A673 (cell line): Measurements from ENCODE around the gene HUS1B. TPM values are rescaled to one million over a fixed set of nuclear protein-coding genes. Genes with fewer than 3 reads are reported as not detected.
A peak's percentile ranks its signal among the peaks of the same experiment; 100 is the strongest.

ENCODE experiments used
- BruUV-seq: library from RNA; stranded (reverse); fragments of 400-500 nt; replicated peaks from 2 replicates; lab custom pipeline; 2021; lab: Mats Ljungman, UMichigan
- CTCF ChIA-PET: fragments of 300-600 bp; sonication (Branson Sonifier 250); formaldehyde crosslinking; loops from one replicate; lab custom pipeline; 2022; ENCODE audit warnings: antibody characterized with exemption; lab: Charles Lee
- POLR2A ChIA-PET: fragments of 300-600 bp; sonication (Branson Sonifier 250); formaldehyde crosslinking; loops from one replicate; lab custom pipeline; 2022; ENCODE audit warnings: antibody characterized with exemption; ENCODE audit not compliant: low non-redundant PET; lab: Charles Lee
- DNase-seq: peaks from one replicate; pipeline ENCODE4 v3.0.0-alpha.2; 2015; ENCODE audit warnings: low spot score
- H3K27ac ChIP-seq: fragments of 200-600 bp; sonication (generic); 2 replicates; pipeline ENCODE4 v1.5.1; 2016; ENCODE audit warnings: mixed run types, low read depth, mild to moderate bottlenecking, mixed read lengths, antibody characterized with exemption, low read length; ENCODE audit not compliant: poor library complexity, severe bottlenecking
- H3K27me3 ChIP-seq: fragments of 200-600 bp; sonication (generic); replicated peaks from 2 replicates; pipeline ENCODE4 v1.6.1; 2017; ENCODE audit warnings: mixed run types, low read depth, mild to moderate bottlenecking, mixed read lengths, antibody characterized with exemption, low read length; ENCODE audit not compliant: insufficient read depth, poor library complexity
- H3K36me3 ChIP-seq: fragments of 200-600 bp; sonication (generic); 2 replicates; pipeline ENCODE4 v1.6.1; 2016; ENCODE audit warnings: mixed run types, mild to moderate bottlenecking, mixed read lengths, antibody characterized with exemption, low read length; ENCODE audit not compliant: insufficient read depth, poor library complexity, severe bottlenecking
- H3K4me1 ChIP-seq: fragments of 200-600 bp; sonication (generic); 2 replicates; pipeline ENCODE4 v1.6.1; 2017; ENCODE audit warnings: mixed run types, mild to moderate bottlenecking, mixed read lengths, antibody characterized with exemption, low read length; ENCODE audit not compliant: insufficient read depth, poor library complexity, severe bottlenecking
- H3K4me3 ChIP-seq: fragments of 200-600 bp; sonication (generic); 2 replicates; pipeline ENCODE4 v1.5.1; 2016; ENCODE audit warnings: low read depth, mixed run types, mild to moderate bottlenecking, mixed read lengths, low read length; ENCODE audit not compliant: poor library complexity, severe bottlenecking
- H3K9me3 ChIP-seq: fragments of 200-600 bp; sonication (generic); 2 replicates; pipeline ENCODE4 v1.6.1; 2016; ENCODE audit warnings: mixed run types, low read depth, mild to moderate bottlenecking, mixed read lengths, antibody characterized with exemption, low read length; ENCODE audit not compliant: poor library complexity, severe bottlenecking
- EZH2 ChIP-seq: fragments of 200-600 bp; sonication (generic); IDR thresholded peaks from 2 replicates; pipeline ENCODE4 v1.6.1; 2017; ENCODE audit warnings: borderline replicate concordance, low read depth, mild to moderate bottlenecking, mixed read lengths, antibody characterized with exemption, low read length; ENCODE audit not compliant: poor library complexity, severe bottlenecking
- intact Hi-C: fragments of 100-400 bp; cut with micrococcal nuclease; formaldehyde crosslinking; loops from one replicate; pipeline ENCODE4 v1.10.0; 2022; ENCODE audit not compliant: unreplicated experiment
- total RNA-seq: library from RNA; stranded (reverse); gene quantifications from 2 replicates; pipeline ENCODE4 v1.2.3, GENCODE V29; 2021
- TF ChIP-seq, protein P1 (sequence below): fragments of 300-800, 200-600 bp; sonication (generic); conservative IDR thresholded peaks from 2 replicates; pipeline ENCODE4 v1.5.1; 2017; ENCODE audit warnings: low read depth, mild to moderate bottlenecking, antibody characterized with exemption, low read length, moderate library complexity, mixed read lengths

Gene HUS1B
- total RNA-seq, 1 experiment from 2014 or later, result 0.88 TPM

GRCh38 chr6:659716-660581, 3.0 kb upstream of the HUS1B start:
- BruUV-seq, result no TSS peak
- H3K27ac ChIP-seq, result peak overlapping the region; percentile 45
- H3K27me3 ChIP-seq, result no peaks in the 10 kb centered on the region
- H3K9me3 ChIP-seq, result no peaks in the 10 kb centered on the region
- H3K36me3 ChIP-seq, result no peaks in the 10 kb centered on the region
- H3K4me1 ChIP-seq, result peaks cover 18% of the 10 kb centered on the region
- intact Hi-C loops, result no loop called here
- CTCF ChIA-PET, result no interaction called here
- TF ChIP-seq EZH2, result no peak
- TF ChIP-seq, protein P1, sequence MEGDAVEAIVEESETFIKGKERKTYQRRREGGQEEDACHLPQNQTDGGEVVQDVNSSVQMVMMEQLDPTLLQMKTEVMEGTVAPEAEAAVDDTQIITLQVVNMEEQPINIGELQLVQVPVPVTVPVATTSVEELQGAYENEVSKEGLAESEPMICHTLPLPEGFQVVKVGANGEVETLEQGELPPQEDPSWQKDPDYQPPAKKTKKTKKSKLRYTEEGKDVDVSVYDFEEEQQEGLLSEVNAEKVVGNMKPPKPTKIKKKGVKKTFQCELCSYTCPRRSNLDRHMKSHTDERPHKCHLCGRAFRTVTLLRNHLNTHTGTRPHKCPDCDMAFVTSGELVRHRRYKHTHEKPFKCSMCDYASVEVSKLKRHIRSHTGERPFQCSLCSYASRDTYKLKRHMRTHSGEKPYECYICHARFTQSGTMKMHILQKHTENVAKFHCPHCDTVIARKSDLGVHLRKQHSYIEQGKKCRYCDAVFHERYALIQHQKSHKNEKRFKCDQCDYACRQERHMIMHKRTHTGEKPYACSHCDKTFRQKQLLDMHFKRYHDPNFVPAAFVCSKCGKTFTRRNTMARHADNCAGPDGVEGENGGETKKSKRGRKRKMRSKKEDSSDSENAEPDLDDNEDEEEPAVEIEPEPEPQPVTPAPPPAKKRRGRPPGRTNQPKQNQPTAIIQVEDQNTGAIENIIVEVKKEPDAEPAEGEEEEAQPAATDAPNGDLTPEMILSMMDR, result no peak
- DNase-seq, result peak; percentile 17
- H3K4me3 ChIP-seq, result no peak overlapping the region
- POLR2A ChIA-PET, result no interaction called here

- no peaks in the 10 kb centered on the region for H3K27me3 ChIP-seq
- CTCF ChIA-PET, result no interaction called here
- no peaks in the 10 kb centered on the region for H3K36me3 ChIP-seq
- POLR2A ChIA-PET, result no interaction called here
- no TSS peak for BruUV-seq
- no peak overlapping the region for H3K27ac ChIP-seq
- intact Hi-C loops, result no loop called here
- no peaks in the 10 kb centered on the region for H3K9me3 ChIP-seq
- no peak for DNase-seq
- peaks cover 18% of the 10 kb centered on the region for H3K4me1 ChIP-seq
- no peak overlapping the region for H3K4me3 ChIP-seq
- no peak for TF ChIP-seq EZH2
- TF ChIP-seq, protein P1, result no peak
Measured at GRCh38 chr6:658244-658643, 1.3 kb upstream of the HUS1B start.

DNA sequence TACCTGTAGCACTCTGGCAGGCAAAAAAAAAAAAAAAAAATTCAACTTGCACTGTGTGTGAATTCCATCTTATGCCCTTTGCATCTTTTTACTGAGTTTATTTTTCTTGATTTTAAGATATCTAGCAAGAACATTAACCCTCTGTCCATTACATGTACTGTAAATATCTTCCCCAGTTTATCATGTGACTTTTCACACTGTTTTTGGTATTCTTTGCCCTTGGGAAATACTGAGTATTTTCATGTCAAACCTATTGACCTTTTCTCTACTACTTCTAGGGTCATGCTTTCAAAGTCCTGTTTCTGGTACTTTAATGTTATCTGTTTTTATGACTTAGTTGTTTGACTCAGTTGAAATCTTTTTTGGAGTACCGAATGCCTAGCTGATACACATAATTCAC, 843 bp upstream of the HUS1B start:
- Histone ChIP-seq H3K9me3 (no peaks in the 10 kb centered on the region), H3K27me3 (no peaks in the 10 kb centered on the region), H3K36me3 (no peaks in the 10 kb centered on the region), H3K27ac (no peak overlapping the region), H3K4me1 (peaks cover 18% of the 10 kb centered on the region), H3K4me3 (no peak overlapping the region)
- no peak for DNase-seq
- TF ChIP-seq EZH2, result no peak
- TF ChIP-seq, protein P1, result no peak
- ChIA-PET CTCF (no interaction called here), POLR2A (no interaction called here)
- BruUV-seq, result no TSS peak
- intact Hi-C loops, result no loop called here
